HG03045 (cell line): ENCODE results near the gene C2CD4D.
"Not testable (repeated sequence)": the region's sequence is repeated elsewhere in the genome, so short reads cannot be mapped to it uniquely, and the experiment has no call there.

Experiments
- ATAC-seq: cut with Tn5 transposase; IDR thresholded peaks from one replicate; pipeline ENCODE4 v1.9.1; 2021; ENCODE audit warnings: mild to moderate bottlenecking, moderate library complexity; ENCODE audit not compliant: unreplicated experiment

C2CD4D gene

DNA sequence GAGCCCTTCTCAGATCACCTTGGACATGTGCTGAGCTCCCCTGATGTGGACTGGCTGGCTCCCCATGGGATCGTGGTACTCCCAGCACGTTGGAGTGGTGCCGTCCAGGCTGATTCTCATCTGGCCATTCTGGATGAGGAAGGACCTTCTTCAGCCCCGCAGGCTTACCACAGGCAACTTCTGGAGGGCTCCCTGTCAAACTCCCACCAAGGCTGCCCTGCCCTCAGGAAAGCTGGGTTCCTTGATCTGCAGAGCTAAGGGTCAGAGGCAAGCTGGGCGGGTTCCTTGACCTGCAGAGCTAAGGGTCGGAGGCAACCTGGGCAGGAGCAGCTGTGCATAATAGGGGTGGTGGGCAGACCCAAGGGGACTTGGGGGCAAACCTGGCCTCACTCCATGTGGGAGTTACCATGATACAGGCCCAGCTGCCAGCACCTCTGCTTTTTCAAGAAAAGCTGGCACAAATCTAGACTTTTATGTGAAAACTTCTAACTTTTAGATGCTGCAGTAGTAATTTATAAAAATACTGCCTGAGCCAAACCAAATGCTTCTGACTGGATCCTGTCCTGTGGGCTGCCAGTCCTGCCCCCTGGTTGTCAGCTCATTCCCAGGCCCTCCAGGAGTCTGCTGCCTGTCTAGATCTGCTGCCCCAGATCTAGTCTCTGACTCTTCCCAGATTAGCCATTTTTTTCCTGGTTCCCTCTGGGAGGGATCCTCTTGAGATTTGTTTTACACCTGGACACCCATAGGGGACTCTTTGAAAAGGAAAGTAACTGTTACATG is 19.5 kb upstream of the C2CD4D start:
- no peak for ATAC-seq

DNA sequence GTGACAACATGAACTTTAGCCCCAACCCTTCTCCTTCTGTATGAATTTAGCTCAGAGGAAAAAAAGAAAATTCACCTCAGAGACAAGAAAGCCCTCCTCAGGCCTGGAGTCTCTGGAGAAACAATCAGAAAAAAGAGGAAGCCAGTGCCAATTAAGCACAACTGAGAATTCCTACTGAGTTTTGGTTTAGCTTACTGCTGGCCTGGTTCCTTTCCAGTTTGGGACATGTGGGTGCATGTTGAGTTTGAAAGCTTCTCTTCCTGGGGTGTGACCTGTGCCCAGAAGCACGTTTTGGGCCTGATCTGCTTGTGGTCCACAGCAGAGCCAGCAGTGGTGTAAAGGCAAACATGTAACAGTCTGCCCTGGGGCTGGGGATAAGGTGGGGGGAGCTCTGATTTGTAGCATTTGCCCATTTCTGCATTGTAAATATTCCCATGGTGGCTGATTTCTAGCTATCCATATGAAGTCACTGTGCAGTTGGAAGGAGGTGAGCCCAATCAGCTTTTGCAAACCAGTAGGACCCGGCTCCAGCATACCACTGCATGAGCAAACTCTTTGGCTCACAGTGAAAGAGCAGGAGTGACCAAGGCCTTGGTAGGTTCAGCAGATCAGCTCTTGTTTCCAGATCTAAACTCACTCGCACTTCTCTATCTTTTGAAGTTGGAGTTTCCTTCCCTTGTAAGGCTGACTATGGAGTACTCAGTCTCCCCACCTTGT is 18.6 kb upstream of the C2CD4D start:
- no peak for ATAC-seq

DNA sequence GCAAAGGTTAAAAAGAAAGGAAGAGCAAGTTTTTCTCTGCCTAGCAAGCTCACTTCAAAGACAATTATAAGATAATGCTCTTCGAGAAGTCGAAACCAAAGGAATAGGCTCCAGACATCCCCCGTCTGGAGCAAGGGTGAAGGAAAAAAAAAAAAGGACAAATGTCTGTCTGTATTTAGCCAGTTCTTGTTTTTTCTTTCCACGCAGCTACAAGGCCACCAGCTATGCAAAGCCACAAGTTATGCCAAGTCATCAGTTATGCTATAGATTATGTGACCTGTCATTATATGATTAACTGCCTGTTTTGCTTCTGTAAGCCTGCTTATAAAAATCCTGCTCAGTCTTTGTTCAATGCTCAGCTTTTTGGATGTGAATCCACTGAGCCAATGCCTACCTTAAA is 16.3 kb upstream of the C2CD4D start:
- ATAC-seq, result no peak

DNA sequence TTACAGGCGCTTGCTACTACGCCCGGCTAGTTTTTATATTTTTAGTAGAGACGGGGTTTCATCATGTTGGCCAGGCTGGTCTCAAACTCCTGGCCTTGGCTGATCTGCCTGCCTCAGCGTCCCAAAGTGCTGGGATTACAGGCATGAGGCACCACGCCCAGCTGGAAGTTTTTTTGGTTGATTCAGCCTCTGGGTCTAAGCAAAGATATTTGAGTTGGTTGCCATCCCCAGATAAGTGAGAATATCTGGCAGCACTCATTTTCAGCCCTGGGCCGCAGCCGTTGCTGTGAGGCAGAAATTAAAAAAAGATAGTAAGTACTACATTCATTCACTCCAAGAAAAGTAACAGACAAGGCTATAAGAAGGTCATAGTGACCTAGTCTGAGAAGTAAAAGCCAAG is 15.9 kb upstream of the C2CD4D start:
- ATAC-seq, result not testable (repeated sequence)

DNA sequence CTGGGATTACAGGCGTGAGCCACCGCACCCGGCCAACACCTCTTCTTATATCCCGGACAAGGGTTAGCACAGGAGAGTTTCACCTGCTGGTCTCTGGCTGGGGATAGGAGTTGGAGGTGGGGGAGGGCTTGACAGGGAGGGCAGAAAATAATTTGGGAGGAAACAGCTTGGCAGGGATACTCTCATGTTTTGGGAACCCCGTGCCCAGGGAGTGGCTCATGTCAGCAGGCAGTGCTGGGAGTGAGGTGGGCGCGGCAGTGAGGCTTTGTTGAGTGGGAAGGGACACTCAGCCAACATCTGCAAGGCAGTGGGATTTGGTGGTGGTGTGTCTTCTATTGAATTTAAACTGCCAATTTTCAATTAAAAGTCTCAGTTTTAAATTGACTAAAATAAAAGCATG is 15.0 kb upstream of the C2CD4D start:
- ATAC-seq, result no peak

DNA sequence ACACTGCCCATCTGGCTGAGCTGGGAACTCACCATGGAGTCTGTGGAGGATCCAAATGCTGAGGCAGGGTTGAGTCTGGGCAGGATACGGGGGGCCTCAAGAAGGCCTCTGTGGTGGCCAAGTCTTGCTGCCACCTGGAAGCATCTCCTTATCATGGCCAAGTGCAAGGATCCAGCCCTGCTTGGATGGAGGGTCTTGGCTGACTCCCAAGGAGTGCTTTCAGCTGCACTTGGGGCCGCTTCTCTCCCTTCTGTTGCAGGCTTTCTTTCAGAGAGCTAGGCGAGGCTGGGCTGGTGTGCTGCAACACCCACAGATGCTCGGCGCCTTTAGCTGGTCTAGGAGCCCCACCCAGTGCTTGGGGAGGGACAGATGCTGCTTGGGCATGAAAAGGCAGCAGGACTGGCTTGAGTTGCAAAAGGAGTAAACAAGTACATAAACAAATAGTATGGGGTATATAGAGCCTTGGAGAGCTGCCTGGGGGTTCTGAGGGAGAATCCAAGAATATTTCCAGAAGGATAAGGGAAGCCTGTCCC is 13.9 kb upstream of the C2CD4D start, which contains the start of gene THEM5:
Gene THEM5 (minus strand): TSS at position 302 of the 533 bp plus-strand sequence. CDS start 147 bp downstream, at position 155.
- no peak for ATAC-seq

DNA sequence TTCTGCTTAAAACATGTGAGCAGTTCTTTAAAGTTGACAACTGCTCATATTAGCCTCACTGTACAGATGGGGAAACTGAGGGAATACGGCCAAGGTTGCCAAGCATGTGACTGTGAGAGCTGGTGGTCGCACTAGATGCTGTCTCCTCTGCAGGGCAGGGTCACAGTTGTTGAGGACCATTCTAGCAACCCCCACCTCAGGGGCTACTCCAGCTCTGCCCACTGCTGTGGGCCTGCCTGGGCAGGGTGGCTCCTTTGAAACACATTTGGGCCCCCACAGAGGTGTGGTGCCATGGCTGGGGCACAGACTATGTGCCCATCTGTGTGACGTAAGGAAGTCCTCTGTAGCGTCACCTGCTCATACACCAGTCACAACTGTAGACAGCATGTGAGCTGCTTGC is 13.1 kb upstream of the C2CD4D start:
- no peak for ATAC-seq

DNA sequence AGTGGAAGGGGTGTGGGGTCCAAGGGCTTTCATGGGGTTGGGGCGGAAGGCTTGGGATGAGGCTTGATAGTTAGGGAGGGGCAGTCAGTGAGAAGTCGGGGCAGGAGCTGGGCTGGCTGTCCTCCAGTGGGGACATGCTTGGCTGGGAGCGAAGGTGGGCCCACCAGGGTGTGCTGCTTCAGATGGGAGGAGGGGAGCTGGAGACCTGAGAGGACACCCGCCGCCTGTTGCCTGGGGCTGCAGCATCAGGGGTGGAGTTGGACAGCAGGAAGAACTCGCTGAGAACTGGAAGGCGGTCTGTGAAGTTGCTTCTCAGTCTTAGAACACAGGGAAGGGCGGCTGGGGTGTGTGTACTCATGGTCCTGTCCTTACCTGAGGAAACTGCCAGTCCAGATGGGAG is 12.3 kb upstream of the C2CD4D start:
- no peak for ATAC-seq

DNA sequence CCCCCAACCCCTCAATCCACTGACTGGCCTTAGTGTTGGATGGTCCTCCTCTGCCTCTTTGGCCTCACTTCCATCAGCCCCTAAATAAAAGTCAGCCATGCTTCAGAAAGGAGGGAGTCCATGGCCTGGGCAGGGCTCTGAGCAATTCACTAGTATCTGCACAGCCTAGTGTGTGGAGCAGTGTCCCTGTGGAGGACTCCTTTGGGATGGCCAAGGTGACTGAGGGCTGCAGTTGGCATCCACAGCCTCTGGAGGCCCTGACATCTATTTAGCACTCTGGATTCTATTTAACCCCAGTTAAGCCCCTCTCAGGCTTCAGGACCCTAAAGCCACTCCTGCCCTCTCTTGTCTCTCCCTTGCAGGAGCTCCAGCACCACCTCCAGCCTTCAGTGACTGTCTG is 10.3 kb upstream of the C2CD4D start:
- no peak for ATAC-seq

DNA sequence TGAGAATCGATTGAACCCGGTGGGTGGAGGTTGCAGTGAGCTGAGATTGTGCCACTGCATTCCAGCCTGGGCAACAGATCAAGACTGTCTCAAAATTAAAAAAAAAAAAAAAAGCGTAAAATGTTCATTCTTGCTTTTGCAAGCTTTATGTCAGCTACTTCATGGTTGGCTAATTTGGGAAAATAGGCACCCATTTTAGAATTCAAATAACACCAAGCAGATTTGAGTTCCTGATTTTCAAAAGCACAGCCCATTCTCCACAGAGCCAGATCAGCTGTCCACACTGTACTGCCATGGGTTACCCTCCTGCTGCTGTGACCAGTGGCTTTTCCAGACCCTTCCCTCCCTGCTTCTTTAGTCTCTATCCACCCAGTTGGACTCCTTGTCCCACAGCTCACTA is 9.5 kb upstream of the C2CD4D start:
- no peak for ATAC-seq

DNA sequence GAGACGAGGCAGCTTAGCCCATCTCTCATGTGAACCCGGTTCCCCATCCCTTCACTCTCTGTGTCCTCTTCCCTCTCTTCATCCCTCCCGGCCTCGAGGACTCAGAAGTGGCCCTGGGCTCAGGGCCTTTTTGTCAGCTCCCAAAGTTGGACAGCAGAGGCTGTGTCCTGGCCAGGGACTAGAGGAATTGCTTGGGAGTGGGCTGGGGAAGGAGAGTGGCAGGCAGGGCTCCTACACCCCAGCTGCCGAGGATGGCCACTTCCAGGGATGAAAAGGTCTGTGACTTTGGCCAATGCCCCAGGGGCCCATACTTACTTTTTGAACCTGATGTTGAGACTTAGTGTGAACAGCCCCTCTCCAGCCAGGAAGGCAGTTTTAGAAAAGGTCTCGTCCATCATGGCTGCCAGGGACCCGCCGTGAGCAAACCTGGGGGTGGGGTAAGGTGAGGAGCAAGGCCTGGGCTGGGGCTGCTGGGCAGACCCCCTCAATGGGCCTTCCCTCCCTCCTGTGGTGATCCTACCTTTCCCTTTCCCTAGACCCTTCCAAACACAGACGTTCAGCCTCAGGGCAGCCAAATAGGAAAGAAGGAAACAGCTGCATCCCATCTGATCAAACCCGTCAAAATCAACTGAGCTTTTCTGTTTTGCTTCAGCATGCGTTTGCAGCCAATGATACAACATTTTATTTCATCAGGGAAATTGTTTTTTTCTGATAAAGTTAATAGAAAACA is 8.4 kb upstream of the C2CD4D start:
- no peak for ATAC-seq

DNA sequence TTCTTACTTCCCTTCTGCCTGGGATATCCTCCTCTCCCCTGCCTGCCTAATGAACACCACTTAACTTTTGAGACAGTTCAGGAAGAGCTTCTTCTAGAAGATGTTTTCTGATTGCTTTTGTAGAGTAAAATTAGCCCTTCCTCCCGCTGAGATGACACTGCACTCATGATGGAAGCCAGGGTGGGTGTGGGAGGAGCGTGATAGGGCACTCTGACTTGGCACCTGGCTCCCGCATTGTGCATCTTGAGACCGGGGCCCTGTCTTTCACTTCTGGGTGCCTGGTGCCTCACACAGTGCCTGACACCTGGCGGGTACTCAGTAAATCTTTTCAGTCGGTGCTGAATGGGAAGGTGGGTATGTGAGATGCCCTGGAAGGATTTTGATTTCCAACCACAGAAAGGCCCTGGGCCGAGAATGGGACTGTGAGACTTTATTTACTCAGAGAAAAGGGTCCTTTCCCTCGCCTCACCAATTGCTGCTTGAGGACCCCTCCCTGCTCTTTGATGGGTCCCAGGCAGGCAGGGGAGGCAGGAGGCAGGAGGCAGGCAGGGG is 7.1 kb upstream of the C2CD4D start:
- ATAC-seq, result no peak

DNA sequence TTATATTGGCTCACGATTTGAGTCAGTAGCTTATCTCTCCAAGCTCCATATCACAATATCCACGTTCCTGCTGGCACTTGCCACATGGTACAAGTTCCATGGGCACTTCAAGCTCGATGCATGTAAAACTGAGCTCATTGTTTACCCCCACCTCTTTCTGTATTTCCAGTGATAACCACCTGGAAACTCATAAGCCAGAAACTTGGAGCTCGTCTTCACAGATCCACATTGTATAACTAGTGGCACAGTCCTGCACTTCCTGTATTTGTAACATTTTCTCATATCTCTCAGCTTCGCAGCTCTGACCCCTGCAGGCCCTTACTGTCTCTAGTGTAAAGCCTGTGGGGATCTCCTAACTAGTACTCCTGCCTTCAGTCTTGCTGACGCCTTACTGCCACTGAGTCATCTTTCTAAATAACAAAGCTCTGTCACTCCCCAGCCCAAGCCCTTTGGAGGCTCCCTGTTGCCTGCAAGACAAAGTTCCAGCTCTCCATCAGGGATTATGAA is 6.5 kb upstream of the C2CD4D start:
- ATAC-seq, result no peak

DNA sequence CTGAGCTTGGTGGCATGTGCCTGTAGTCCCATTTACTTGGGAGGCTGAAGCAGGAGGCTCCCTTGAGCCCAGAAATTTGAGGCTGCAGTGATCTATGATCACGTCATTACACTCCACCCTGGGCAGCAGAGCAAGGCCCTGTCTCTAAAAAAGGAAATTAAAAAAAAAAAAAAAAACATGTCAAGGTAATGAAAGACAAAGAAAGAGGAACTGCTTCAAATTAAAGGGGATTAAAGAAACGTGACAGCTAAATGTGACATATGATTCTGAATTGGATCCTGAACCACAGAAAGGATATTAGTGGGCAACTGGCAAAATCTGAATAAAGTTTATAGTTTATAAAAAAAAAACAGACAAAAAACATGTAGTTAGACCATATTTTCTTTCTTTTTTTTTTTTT is 3.8 kb upstream of the C2CD4D start:
- ATAC-seq, result no peak

DNA sequence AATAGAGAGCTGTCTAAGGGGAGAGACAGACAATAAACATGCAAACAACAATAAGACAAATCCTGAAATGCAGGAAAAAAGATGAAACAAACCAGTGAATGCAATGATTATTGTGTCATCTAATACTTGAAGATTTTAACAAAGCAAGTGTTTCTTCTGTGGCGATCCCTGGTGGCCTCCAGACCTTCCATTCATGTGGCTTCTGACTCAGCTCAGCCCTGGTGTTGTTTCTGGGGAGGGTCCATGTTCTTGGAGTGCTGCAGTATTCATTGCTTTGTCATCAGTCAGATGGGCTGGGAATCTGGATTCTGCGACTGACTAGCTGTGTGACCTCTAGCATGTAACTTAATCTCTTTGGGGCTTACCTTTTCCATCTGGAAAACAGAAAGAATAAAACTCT is 1.5 kb upstream of the C2CD4D start:
- no peak for ATAC-seq

DNA sequence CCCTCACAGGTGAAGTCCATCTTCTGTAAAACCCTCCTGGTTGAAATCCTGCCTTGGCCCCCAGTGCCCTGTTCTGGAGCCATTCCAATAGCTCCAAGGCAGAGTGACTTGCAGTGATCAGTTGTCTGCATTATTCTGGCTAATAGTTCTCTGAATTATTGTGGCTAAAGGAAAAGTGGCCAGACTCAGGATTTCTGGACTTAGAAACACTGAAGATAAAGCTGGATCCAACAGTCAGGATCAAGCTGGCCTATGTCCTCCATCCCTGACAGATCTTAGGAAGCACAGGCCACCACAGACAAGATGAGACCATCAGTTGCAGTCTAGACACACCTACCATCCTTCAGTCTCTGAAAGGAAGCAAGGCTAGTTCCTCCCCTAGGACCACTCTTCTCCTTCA is 801 bp upstream of the C2CD4D start:
- no peak for ATAC-seq

DNA sequence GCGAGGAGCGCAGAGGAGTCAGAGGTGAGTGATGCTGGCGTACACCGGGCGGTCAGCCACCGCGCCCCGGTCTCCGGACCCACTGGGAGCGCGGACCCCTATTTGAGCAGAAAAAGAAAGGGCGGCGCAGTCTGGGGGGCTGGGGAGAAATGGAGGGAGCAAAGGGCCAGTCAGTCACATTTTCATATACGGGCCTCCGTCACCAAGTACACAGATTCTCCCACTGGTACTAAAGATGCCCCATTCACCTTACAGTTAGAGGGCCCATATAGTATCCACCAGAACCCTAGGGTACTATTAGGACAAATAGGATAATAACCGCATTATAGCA is 573 bp downstream of the C2CD4D start:
- no peak for ATAC-seq

DNA sequence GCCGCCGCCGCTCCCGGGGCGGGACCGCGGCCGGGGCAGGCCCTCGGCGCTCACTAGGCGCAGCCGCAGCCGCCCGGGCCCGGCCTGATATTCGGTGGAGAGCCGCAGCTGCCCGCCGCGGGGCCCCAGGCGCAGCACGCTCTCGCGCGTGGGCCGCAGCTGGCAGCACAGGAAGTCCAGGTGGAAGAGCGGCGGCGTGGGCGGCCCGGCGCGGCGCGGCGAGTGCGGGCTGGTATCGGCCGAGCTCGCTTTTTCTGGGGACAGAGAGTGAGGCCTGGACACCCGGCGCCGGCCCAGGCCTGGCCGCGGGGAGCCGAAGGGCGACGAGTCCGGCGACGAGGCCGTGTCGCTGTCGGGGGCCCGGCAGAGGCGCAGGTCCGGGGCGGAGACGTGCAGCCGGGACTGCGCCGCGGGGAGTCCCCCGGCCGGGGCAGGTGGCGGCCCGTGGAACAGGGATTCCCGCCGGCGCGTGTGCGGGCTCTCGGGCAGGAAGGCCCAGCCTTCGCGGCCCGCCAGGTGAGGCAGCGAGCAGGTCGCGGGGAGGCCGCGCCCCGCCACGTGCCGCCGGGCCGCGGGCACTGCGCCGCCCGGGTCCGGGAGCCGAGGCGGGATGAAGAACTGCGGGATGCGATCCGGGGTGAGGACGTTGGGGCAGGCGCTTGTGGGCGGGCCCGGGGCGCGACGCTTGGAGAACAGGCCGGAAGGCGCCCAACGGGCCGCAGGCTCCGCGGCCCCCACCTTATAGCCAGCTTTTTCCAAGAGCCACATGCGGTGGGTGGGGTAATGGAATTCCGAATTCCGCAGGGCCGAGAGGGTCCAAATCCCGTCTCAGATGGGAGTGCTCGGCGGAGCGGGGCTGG is 1.2 kb downstream of the C2CD4D start:
- ATAC-seq, result no peak

DNA sequence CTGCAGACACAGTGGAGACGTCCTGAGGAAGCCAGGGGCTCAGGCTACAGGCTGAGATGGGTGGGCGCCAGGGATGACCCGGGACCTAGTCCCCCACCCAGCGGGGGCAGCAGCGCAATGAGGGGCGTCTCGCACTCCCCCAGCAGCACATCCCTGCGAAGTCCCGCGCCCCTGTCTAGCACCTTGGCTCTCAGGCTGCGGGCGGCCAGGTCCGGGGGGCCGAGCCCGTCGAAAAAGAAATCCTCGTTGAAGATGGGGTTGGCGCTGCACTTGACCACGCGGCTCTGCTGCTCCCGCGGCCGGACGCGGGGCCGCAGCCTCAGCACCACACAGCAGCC is 1.8 kb downstream of the C2CD4D start:
- ATAC-seq, result no peak

DNA sequence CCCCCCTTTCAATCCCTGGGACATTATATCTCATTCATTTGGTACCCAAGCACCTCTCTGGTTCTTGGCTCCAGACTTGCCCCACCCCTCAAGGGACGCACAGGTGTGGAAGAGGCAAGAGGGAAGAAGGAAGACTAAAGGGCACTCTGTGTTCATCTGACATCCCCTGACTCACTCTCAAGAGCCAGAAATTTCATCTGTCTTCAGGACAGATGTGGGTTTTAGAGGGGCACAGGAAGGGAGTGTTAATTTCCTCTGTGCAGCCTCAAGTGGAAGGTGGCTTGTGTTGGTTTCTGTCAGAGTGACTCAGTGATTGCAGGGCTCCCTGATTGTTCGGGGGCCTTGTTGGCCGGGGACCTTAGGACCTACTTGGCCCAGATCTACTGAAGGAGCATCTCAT is 2.4 kb downstream of the C2CD4D start:
- ATAC-seq, result no peak
